GM13976 (cell line): Measurements from ENCODE around the gene MAJIN.
A peak's percentile ranks its signal among the peaks of the same experiment; 100 is the strongest.
"Not testable (repeated sequence)": the region's sequence is repeated elsewhere in the genome, so short reads cannot be mapped to it uniquely, and the experiment has no call there.

Experiments
- DNase-seq: peaks from one replicate; pipeline ENCODE4 v3.0.0; 2012; ENCODE audit warnings: low spot score
- in situ Hi-C: fragments of 300-500 bp; cut with MboI; formaldehyde crosslinking; loops from one replicate; pipeline ENCODE4 v1.12.0; 2022; ENCODE audit warnings: low sequenced_read_pairs, mixed read lengths, inconsistent platforms; ENCODE audit not compliant: unreplicated experiment
- TF ChIP-seq, protein P1 (sequence below): IDR thresholded peaks from 2 replicates; pipeline ENCODE4 v1.5.1; 2012; ENCODE audit warnings: borderline replicate concordance, mild to moderate bottlenecking; ENCODE audit not compliant: insufficient read depth; ENCODE audit errors: extremely low read depth, missing control alignments, control extremely low read depth

MAJIN gene

GRCh38 chr11:65014726-65015227, 42.9 kb upstream of the MAJIN start:
- in situ Hi-C loops = no loop called here

GRCh38 chr11:65013888-65014725, 42.2 kb upstream of the MAJIN start, which contains the start of gene ARL2:
TSS of gene ARL2 (plus strand) at chr11:65014160. CDS start at chr11:65014208, 48 bp downstream.
- peak; percentile 95 for DNase-seq
- TF ChIP-seq, protein P1, sequence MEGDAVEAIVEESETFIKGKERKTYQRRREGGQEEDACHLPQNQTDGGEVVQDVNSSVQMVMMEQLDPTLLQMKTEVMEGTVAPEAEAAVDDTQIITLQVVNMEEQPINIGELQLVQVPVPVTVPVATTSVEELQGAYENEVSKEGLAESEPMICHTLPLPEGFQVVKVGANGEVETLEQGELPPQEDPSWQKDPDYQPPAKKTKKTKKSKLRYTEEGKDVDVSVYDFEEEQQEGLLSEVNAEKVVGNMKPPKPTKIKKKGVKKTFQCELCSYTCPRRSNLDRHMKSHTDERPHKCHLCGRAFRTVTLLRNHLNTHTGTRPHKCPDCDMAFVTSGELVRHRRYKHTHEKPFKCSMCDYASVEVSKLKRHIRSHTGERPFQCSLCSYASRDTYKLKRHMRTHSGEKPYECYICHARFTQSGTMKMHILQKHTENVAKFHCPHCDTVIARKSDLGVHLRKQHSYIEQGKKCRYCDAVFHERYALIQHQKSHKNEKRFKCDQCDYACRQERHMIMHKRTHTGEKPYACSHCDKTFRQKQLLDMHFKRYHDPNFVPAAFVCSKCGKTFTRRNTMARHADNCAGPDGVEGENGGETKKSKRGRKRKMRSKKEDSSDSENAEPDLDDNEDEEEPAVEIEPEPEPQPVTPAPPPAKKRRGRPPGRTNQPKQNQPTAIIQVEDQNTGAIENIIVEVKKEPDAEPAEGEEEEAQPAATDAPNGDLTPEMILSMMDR = peak; percentile 93
- in situ Hi-C loops = no loop called here

More at GRCh38 chr11:65014726-65015227, 42.9 kb upstream of the MAJIN start:
- DNase-seq = no peak
- TF ChIP-seq, protein P1 = no peak

DNA sequence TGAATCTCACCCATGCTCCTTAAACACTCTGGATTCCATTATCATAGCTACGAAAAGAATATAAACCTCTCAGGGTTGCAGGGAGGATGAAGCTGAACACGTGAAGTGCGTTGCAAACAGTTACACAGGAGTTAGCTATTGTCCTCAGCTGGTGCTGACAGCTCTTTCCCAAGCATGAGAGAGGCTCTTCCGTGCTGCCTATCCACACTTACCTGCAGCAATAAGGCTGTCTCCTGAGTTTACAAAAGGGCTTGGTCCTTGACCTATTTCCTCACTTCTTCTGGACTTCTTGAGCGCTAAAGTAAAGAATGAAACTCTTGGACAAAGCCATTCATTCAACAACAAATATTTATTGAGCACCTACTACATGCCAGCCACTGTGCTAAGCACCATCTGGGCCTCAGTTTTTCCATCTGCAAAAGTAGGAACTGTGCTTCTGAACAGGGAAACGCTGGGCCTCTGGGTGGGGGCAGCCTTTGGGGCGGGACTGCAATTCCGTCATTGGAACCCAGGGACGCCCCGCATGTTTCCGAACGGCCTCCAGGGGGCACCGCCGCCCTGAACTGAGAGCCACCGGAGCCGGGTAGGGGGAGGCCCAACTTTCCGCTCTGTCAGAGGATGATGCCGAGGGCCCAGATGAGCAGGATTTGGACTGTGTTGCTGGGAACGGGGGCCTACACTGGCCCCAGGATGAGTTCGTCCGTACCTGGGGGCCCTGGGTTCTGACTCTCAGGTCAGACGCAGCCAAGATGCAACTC, 41.4 kb upstream of the MAJIN start:
- in situ Hi-C loops = no loop called here
- peak; percentile 95 for DNase-seq
- TF ChIP-seq, protein P1 = peak; percentile 88

DNA sequence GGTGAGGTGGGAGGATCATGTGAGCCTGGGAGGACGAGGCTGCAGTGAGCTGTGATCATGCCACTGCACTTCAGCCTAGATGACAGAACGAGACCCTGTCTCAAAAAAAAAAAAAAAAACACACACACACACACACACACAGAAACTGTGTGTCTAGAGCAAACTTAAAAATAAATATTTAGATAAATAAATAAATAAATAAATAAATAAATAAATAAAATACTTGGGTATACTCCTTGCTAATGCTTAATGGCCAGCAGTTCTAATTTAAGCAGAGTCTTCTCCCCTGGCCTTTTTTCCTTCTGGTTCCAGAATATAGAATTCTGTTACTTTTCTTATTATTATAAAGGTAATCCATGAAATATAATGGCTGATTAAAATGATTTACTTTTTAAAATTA, 37.0 kb upstream of the MAJIN start:
- in situ Hi-C loops = no loop called here
- TF ChIP-seq, protein P1 = no peak
- DNase-seq = no peak

DNA sequence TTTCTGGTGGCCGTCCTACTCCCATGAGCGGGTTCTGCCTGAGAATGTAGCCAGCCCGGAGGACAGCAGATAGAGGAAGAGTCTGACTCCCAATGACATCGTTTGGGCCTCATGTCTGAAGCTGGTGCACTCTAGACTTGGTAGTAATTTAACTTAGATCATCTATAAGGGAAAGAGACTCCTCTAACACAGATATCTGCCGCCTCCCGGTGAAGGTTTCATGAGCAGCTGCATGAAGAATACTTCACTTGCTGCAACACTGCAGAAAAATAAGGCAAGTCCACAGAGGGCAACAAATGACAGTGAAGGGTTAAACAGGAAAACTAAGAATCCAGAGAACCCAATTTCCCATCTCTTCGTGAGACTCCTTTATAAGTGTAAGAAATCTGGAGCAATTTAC, 36.1 kb upstream of the MAJIN start:
- TF ChIP-seq, protein P1 = no peak
- DNase-seq = no peak
- in situ Hi-C loops = no loop called here

GRCh38 chr11:65003968-65004367, 32.1 kb upstream of the MAJIN start:
- in situ Hi-C loops, DNase-seq: not testable (repeated sequence)
